G401.6 (cell line): ENCODE data around the gene PADI4.
"Not testable (repeated sequence)": the region's sequence is repeated elsewhere in the genome, so short reads cannot be mapped to it uniquely, and the experiment has no call there.

Experiments used
- FAIRE-seq: peaks from 2 replicates; lab custom pipeline; 2012; peaks lifted over from hg19 to GRCh38; lab: Jason Lieb, UNC

The PADI4 gene

DNA sequence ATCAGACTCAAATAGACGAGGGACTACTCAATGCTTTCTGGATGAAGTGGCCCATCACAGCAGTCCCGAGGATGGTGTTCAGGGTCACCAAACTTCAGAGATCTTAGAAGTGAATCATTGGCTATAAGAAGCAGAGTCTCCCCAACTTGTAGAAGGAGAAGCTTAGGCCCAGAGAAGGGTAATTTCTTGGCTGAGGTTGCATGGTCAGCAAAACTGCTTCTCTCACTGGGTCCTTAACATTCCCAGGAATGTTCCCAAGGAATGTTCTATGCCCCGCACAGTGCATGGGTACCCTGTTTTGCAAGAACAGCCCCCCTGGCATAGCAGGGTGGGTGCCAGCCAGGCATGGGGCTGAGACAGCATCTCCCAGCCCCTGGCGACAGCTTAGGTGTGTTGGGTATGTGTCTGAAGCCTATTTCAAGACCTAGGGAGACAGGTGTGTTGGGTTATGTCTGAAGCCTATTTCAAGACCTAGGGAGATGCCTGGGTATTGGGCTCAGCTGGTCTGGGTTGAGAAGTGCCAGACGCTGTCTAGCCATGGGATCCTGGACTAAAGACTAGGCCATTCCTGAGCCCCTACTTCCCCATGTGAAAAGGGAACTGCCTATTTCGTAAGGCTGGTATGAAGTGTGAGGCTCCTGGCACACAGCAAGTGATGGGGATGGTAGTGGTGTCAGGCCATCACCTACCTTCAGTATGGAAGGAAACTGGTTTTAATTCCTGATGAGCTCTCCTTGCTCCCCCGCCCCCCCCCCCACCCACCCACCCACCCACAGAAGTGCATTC is 90.1 kb downstream of the PADI4 start:
- no peak for FAIRE-seq

- no peak for FAIRE-seq
These were observed 92.8 kb downstream of the PADI4 start for GRCh38 chr1:17400725-17401341.

- FAIRE-seq, result no peak
These were observed 93.8 kb downstream of the PADI4 start for GRCh38 chr1:17401841-17402240.

GRCh38 chr1:17403081-17403480 is 95.1 kb downstream of the PADI4 start:
- FAIRE-seq, result no peak

DNA sequence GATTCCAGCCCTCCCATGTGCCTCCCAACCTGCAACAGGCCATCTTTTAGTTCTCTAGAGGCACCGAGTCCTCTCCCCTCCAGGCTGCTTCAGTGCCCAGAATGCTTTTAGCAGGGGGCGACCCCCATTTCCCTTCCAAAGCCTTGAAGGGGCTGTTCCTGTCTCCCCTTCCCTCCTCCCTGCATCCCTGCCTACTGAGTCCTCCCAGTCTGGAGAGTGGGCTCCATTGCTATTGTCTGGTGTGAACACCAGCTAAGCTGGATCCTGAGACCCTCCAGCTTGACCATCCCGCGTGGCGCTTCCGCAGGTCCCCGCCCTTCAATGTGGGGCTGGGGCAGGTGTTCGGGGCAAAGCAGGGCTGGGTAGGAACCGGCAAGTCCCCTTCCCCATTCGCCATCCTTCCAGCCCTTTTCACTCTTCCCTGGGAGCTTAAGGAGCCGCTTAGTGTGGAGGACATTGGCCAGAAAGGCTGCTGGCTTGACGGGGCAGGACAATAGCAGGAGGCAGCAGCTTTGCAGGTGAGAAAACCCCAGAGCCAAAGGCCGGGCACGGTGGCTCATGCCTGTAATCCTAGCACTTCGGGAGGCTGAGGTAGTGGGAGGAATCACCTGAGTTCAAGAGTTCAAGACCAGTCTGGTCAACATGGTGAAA is 96.2 kb downstream of the PADI4 start:
- no peak for FAIRE-seq

DNA sequence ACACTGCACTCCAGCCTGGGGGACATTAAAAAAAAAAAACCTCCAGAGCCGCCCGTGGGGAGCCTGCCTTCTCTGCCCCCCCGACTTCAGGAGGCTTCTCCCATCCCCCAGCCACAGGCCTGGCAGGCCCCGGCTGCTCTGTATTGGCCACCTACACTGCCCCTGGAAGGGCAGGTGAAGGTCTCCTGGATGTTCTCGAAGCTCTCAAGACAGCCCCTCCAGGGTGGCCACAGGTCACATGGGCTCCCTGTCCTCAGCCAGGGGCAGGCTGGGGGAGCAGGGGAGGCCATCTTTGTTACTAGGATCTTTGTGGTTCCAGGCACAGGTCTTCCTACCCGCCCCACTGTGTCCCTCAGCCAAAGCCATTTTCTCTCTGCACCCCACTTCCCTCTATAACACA is 96.8 kb downstream of the PADI4 start:
- FAIRE-seq, result no peak

DNA sequence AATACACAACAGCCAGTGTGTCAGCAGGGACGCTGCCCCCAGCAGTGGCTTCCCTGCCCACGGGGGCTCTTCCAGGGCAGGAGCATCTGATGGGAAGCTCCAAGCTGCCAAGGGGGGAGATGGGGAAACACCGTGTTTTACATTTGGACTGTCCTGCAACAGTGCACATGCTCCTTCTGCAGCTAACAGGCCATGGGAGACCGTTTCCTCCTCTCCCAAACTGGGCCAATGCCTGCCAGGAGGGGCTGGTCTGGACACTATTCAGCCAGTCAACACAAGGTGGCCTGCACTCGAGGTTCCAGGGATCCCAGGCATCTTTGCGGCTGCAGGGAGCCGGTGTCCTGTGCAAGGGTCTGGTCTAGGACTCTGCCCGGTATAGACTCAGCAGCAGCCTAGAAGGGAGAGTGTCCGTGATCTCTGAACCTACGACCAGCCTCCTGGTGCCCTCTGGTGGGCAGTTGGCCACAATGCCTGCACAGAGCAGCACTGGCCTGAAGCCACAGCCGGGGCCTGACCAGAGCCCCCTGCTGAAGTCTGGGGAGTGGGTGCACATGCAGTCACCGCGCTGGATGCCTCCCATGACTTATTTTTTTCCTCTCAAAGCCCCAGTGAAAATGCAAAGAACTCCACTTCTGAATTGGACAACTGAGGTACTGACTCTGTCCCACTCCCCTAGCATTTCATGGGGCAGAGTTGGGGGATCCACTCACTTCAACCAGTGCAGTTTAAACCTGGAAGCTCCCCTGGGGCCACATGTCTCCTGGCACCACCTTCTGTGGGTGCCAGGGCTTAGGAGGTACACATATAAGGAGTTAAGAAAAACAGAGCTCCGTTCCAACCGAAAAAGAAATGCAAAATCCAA is 98.1 kb downstream of the PADI4 start:
- no peak for FAIRE-seq

- not testable (repeated sequence) for FAIRE-seq
These were observed 98.9 kb downstream of the PADI4 start for GRCh38 chr1:17406760-17407475.

DNA sequence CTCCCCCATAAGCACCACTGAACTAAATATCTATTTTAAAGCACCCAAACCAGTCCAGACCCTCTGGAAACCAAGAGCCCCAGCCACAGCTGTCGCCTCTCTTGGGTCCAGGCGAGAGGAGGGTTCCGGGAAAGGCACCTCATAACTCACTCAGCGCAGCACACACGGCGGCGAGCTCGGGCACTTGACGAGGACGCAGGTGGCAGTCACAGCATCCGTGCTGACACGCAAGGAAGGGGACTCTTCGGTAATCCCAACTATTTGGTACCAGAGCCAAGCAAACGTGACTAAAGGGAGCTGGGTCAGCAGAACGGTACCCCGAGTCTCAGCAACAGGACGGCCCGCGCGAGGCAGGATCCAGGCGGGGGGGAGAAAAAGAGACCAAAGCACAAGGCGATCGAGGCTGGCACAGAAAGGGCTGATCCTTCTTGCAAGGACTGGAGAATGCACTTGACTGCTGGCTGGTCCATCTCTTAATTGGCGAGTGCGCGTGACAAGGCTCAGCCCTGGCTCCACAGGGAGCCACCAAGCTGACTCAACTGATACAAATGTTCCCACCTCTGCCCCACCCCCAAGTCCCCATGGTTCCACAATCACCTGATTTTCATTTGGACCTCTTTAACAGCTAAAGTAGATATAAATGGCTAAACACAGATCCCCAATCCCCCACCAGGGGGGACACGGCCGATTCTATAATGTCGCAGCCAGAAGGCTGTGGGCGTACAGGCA is 100.0 kb downstream of the PADI4 start:
- FAIRE-seq, result not testable (repeated sequence)

- FAIRE-seq, result no peak
These were observed 101.4 kb downstream of the PADI4 start for GRCh38 chr1:17409391-17409811.

DNA sequence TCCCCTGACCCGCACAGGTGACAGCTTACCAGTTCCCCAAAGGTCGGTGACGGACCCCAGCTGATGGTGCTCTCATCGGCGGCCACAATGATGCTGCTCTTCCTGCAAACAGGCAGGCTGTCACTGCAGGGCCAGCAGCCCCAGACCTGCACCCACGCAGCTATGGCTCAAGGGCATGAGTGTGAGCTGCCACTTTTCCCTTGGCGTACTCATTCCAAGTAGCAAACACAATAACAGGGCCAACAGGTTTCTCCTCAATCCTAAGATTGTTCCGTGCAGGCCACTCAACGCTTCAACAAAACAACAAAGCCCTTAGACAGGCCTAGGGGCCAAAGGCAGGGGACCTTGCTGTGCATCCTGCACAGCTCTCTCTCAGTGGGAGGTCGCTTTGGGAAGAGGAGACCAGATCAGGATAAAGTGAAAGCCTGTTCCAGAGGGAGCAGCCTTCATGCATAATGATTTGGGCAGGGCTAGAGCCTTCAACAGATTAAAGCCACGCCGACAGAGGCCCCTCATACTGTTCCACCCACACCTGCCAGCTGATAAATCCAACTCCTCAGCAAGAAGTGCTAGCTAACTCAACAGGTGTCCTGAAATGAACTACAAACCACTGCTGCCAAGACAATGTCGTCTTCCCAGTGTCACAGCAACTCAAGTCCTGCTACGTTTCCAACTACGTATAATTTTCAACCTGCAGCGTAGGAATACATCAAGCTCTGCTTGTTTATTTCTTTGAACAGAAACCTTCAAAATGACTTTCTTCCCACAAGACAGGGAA is 104.3 kb downstream of the PADI4 start:
- no peak for FAIRE-seq
